IMR-90 (cell line): Measurements from ENCODE around the gene TGFB2.

Experiments
- MAFK ChIP-seq: IDR thresholded peaks from 2 replicates; pipeline ENCODE4 v1.6.1; 2012; ENCODE audit warnings: low read depth, low read length, improper control_type of control experiment
- MAZ ChIP-seq: IDR thresholded peaks from 2 replicates; pipeline ENCODE4 v1.6.1; 2012; ENCODE audit warnings: low read depth, mild to moderate bottlenecking, low read length, improper control_type of control experiment, moderate library complexity, borderline replicate concordance
- POLR2A ChIP-seq: IDR thresholded peaks from 2 replicates; pipeline ENCODE4 v1.6.1; 2012; ENCODE audit warnings: mild to moderate bottlenecking, low read depth, low read length
- RAD21 ChIP-seq: IDR thresholded peaks from 2 replicates; pipeline ENCODE4 v1.6.1; 2012; ENCODE audit warnings: low read length, improper control_type of control experiment
- RCOR1 ChIP-seq: IDR thresholded peaks from 2 replicates; pipeline ENCODE4 v1.6.1; 2012; ENCODE audit warnings: mild to moderate bottlenecking, low read length, improper control_type of control experiment; ENCODE audit not compliant: insufficient replicate concordance
- TF ChIP-seq, protein P1 (sequence below): conservative IDR thresholded peaks from 2 replicates; pipeline ENCODE4 v1.5.1; 2012; ENCODE audit warnings: mild to moderate bottlenecking, low read depth, low read length, improper control_type of control experiment
- TF ChIP-seq, protein P2 (sequence below): fragments of 150-350 bp; IDR thresholded peaks from 2 replicates; pipeline ENCODE4 v1.6.1; 2017; ENCODE audit warnings: mild to moderate bottlenecking, antibody characterized with exemption, low read length, low read depth

DNA sequence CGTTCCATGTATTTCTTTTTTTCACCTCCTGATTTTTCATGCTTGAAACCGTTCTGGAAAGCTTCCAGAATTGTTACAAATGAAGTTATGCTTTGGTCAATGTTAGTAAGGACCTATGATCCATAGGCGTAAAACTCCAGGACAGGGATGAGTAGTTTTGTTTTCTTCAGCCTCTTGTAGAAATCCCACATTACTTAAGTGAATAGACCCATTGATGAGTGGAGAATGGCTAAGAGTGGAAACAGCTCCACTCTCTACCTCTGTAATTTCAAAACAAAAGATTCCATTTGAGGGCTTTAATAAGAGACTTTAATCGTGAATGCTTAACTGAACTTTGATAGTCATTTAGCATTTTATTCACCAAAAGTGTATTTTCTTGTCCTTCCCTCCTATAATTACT, 3.0 kb upstream of the TGFB2 start:
- TF ChIP-seq, protein P1, sequence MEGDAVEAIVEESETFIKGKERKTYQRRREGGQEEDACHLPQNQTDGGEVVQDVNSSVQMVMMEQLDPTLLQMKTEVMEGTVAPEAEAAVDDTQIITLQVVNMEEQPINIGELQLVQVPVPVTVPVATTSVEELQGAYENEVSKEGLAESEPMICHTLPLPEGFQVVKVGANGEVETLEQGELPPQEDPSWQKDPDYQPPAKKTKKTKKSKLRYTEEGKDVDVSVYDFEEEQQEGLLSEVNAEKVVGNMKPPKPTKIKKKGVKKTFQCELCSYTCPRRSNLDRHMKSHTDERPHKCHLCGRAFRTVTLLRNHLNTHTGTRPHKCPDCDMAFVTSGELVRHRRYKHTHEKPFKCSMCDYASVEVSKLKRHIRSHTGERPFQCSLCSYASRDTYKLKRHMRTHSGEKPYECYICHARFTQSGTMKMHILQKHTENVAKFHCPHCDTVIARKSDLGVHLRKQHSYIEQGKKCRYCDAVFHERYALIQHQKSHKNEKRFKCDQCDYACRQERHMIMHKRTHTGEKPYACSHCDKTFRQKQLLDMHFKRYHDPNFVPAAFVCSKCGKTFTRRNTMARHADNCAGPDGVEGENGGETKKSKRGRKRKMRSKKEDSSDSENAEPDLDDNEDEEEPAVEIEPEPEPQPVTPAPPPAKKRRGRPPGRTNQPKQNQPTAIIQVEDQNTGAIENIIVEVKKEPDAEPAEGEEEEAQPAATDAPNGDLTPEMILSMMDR: no peak
- no peak for TF ChIP-seq MAZ
- no peak for TF ChIP-seq POLR2A
- no peak for TF ChIP-seq RCOR1
- TF ChIP-seq, protein P2, sequence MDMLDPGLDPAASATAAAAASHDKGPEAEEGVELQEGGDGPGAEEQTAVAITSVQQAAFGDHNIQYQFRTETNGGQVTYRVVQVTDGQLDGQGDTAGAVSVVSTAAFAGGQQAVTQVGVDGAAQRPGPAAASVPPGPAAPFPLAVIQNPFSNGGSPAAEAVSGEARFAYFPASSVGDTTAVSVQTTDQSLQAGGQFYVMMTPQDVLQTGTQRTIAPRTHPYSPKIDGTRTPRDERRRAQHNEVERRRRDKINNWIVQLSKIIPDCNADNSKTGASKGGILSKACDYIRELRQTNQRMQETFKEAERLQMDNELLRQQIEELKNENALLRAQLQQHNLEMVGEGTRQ: no peak
- no peak for TF ChIP-seq MAFK
- no peak for TF ChIP-seq RAD21
